GM12801 (cell line): ENCODE measurements around the gene NACC1.

Experiments used
- TF ChIP-seq, protein P1 (sequence below): IDR thresholded peaks from one replicate; pipeline ENCODE4 v1.5.1; 2011; ENCODE audit warnings: control low read depth; ENCODE audit not compliant: insufficient read length; ENCODE audit errors: extremely low read depth

The NACC1 gene

DNA sequence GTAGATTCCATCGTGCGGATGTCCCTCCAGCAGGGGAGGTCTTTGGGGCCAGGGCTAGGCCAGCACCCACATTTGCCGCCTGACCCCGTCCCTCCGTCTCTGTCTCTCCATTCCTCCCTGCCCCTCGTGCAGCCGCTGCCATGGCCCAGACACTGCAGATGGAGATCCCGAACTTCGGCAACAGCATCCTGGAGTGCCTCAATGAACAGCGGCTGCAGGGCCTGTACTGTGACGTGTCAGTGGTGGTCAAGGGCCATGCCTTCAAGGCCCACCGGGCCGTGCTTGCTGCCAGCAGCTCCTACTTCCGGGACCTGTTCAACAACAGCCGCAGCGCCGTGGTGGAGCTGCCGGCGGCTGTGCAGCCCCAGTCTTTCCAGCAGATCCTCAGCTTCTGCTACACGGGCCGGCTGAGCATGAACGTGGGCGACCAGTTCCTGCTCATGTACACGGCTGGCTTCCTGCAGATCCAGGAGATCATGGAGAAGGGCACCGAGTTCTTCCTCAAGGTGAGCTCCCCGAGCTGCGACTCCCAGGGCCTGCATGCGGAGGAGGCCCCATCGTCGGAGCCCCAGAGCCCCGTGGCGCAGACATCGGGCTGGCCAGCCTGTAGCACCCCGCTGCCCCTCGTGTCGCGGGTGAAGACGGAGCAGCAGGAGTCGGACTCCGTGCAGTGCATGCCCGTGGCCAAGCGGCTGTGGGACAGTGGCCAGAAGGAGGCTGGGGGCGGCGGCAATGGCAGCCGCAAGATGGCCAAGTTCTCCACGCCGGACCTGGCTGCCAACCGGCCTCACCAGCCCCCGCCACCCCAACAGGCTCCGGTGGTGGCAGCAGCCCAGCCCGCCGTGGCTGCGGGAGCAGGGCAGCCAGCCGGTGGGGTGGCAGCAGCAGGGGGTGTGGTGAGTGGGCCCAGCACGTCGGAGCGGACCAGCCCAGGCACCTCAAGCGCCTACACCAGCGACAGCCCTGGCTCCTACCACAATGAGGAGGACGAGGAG is 17.3 kb downstream of the NACC1 start:
- TF ChIP-seq, protein P1, sequence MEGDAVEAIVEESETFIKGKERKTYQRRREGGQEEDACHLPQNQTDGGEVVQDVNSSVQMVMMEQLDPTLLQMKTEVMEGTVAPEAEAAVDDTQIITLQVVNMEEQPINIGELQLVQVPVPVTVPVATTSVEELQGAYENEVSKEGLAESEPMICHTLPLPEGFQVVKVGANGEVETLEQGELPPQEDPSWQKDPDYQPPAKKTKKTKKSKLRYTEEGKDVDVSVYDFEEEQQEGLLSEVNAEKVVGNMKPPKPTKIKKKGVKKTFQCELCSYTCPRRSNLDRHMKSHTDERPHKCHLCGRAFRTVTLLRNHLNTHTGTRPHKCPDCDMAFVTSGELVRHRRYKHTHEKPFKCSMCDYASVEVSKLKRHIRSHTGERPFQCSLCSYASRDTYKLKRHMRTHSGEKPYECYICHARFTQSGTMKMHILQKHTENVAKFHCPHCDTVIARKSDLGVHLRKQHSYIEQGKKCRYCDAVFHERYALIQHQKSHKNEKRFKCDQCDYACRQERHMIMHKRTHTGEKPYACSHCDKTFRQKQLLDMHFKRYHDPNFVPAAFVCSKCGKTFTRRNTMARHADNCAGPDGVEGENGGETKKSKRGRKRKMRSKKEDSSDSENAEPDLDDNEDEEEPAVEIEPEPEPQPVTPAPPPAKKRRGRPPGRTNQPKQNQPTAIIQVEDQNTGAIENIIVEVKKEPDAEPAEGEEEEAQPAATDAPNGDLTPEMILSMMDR: no peak

DNA sequence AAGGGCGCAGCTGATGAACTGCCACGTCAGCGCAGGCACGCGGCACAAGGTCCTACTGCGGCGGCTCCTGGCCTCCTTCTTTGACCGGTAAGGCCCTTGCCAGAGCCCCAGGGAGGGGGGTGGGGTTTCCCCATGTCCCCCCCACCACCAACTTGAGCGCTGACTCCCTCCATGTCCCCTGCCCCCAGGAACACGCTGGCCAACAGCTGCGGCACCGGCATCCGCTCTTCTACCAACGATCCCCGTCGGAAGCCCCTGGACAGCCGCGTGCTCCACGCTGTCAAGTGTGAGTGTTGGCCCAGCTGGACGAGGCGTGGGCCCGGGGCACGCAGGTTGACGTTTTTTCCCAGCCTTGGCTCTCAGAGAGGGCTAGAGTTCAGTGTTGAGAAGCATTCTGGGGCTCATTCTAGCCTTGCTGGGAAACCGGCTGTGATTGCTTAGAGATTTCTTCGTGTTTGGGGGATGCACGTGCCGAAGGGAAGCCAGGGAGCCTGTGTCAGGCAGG is 19.3 kb downstream of the NACC1 start:
- TF ChIP-seq, protein P1: no peak

- TF ChIP-seq, protein P1: no peak
These were observed 20.3 kb downstream of the NACC1 start for GRCh38 chr19:13138171-13138915.

DNA sequence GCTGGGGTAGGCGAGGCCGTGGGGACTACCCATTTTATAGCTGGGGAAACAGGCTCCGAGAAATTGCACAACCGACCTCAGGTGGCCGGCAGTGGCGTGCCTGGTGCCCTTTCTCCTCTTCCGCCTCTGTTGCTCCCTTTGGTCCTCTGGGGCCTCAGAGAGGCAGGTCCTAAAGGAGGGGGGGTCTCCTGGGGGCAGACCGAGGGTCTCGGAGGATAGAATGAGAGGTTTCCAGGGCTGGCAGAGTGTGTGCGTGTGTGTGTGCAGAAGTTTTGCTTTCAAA is 20.8 kb downstream of the NACC1 start:
- TF ChIP-seq, protein P1: no peak

GRCh38 chr19:13139633-13140311 is 21.7 kb downstream of the NACC1 start:
- TF ChIP-seq, protein P1: no peak

GRCh38 chr19:13146763-13147563 is 28.9 kb downstream of the NACC1 start:
- TF ChIP-seq, protein P1: no peak
